DMS53 treated with DMSO at 0.1 percent for 48 hours (cell line): Measurements from ENCODE around the gene PNPT1.
"Not testable (repeated sequence)": the region's sequence is repeated elsewhere in the genome, so short reads cannot be mapped to it uniquely, and the experiment has no call there.

ENCODE experiments used
- DNase-seq: peaks from one replicate; lab custom pipeline; 2025; ENCODE audit not compliant: unreplicated experiment; lab: John Stamatoyannopoulos, UW

Gene PNPT1

DNA sequence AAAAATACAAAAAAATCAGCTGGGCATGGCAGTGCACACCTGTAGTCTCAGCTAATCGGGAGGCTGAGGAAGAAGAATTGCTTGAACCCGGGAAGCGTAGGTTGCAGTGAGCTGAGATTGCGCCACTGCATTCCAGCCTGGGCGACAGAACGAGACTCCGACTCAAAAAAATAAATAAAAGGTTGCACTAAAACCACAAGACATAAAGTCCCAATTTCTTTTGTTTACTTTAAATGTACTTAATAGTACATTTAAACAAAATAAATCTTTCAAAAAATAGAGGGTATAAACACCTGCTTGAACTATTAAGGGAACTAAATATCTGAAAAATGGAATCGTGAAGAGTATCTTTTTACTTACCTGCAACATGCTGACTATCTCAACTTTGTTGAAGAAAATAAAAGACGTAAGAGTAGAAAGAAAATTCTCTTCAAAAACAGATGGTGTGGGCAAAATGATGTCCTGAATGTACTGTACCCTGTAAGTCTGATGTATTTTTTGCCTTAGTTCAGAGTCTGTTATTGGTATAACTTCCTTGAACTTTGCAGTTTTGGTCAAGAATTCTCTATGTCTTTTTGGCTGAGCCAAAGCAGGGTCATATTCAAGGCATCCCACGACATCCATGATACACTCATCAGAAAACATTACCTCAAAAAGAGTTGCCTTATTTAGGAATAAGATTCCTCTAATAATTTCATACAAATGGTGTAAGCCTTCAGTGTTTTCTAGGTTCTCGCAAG lies 95.4 kb downstream of the PNPT1 start:
- no peak for DNase-seq

DNA sequence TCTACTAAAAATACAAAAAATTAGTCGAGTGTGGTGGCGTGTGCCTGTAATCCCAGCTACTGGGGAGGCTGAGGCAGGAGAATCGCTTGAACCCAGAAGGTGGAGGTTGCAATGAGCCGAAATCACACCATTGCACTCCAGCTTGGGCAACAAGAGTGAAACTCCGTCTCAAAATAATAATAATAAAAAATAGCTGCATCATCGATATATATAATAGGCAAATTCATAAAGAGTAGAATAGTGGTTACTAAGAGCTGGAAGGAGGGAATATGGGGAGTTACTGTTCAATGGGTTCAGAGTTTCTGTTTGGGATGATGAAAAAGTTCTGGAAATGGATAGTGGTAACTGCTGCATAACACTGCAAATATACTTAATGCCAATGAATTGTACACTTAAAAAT lies 96.8 kb downstream of the PNPT1 start:
- not testable (repeated sequence) for DNase-seq

DNA sequence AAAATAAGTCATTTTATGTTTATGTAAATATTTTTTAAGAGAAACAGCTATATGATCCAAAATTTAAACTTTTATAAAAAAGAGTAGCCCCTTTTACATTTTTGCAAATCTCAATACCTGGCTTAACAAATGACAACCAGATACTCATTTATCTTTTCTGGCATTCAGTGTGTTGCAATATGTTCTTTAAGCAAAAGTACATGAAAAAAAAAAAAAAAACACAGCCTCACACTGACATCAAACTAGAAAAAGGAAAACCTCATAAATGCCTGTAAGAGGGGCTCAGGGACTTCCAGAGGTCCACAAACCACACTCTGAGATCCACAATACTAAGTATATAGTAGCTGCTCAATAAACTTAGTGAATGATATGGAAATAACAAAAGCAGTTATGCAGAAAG lies 98.1 kb downstream of the PNPT1 start:
- DNase-seq: no peak

DNA sequence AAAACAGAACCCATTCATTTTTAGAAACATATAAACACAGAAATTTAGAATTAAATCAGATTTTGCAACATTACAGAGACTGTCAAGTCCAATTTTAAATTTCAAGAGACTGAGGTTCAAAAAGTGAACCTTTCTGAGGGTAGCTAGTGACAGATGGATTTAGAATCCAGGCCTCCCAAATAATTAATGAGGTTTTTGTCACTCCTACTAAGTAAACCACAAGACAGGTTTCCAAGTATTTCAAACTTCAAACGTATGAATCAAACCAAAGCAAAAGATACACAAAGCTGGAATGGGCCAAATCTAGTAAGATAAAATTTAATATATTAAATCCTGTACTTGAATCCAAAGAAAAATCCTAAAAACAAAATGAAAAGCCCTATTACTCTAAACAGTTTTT lies 101.5 kb downstream of the PNPT1 start:
- no peak for DNase-seq

DNA sequence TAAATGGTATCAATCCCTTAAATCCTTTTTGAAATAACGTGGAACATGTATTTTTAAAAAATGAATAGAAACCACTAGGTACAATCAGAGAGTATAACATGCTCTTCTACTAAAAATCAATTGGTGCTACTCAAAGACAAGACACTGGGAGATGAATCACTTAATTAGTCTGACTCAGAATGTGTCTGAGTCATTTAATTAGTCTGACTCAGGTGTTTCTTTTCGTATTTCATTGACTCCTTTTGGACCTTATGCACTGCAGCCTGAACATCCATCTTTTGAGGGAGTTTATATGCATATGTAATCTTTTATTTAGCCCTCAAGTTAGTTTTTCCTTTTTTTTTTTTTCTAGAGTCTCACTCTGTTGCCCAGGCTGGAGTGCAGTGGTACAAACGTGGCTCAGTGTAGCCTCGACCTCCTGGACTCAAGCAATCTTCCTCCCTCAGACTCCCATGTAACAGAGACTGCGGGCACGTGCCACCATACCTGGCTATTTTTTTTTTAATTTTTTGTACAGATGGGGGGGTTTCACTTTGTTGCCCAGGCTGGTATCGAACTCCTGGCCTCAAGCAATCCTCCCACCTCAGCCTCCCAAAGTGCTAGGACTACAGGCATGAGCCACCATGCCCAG lies 102.7 kb downstream of the PNPT1 start:
- no peak for DNase-seq

DNA sequence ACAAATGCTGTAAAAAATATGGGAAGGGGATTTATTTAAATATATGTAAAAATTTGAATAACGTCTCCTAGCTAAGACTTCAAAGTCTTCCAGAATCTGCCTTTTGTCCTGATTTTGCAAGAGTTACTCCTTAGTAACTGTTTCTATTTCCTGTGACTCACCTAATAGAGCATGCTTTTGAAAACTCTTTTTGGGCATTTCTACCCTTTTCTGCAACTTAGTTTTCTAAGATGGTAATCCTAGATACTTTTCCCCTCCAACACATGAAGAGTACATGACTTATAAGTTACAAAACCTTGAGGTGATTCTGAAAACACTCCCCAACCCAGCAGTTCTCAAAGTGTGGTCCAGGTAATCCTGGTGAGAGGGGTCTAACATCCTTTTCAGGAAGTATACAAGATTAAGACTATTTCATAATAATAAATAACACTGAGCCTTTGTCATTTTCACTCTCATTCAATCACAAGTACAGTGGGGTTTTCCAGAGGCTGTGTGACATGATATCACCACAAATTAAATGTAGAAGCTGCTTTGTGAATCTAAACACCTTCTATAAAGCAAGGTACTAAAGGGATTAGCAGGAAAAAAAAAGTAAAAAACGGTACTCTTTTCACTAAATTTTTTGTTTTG lies 108.1 kb downstream of the PNPT1 start:
- DNase-seq: no peak
